Naive B cell (primary cell): ENCODE data around the gene AP3B1. TPM values are rescaled to one million over a fixed set of nuclear protein-coding genes. Genes with fewer than 3 reads are reported as not detected.
A peak's percentile ranks its signal among the peaks of the same experiment; 100 is the strongest.
"Not testable (repeated sequence)": the region's sequence is repeated elsewhere in the genome, so short reads cannot be mapped to it uniquely, and the experiment has no call there.

Experiments
- ATAC-seq, 2 donors: fragments of 150-1000 bp; cut with Tn5 transposase; 2 replicates each; pipeline ENCODE4 v1.10.0; 2021; ENCODE audit warnings: low read depth in 2 of 2, mild to moderate bottlenecking in 2 of 2, moderate library complexity in 2 of 2
- DNase-seq: peaks from one replicate; pipeline ENCODE4 v3.0.0; 2022
- H3K27ac Mint-ChIP-seq, 6 donors: one replicate each; pipeline ENCODE4 v1.8.0; 2020 to 2022; ENCODE audit warnings: mild to moderate bottlenecking in 6 of 6, mixed read lengths in 6 of 6, moderate library complexity in 5 of 6, inconsistent platforms in 2 of 6
- H3K27me3 Mint-ChIP-seq, 3 donors: one replicate each; pipeline ENCODE4 v1.8.0; 2021 to 2022; ENCODE audit warnings: mixed read lengths in 3 of 3, mild to moderate bottlenecking in 1 of 3
- H3K36me3 Mint-ChIP-seq, 2 donors: one replicate each; pipeline ENCODE4 v1.8.0; 2020 to 2022; ENCODE audit warnings: mixed read lengths in 2 of 2, inconsistent platforms in 1 of 2, mild to moderate bottlenecking in 1 of 2
- H3K4me1 Mint-ChIP-seq, 3 donors: one replicate each; pipeline ENCODE4 v1.8.0; 2020 to 2022; ENCODE audit warnings: mixed read lengths in 3 of 3, inconsistent platforms in 1 of 3, mild to moderate bottlenecking in 1 of 3, moderate library complexity in 1 of 3
- H3K4me3 Mint-ChIP-seq, 8 donors: one replicate each; pipeline ENCODE4 v1.8.0; 2020 to 2022; ENCODE audit warnings: mild to moderate bottlenecking in 8 of 8, mixed read lengths in 8 of 8, moderate library complexity in 8 of 8, inconsistent platforms in 2 of 8
- H3K9me3 Mint-ChIP-seq, 7 donors: one replicate each; pipeline ENCODE4 v1.8.0; 2020 to 2022; ENCODE audit warnings: mixed read lengths in 7 of 7, mild to moderate bottlenecking in 5 of 7, inconsistent platforms in 2 of 7, moderate library complexity in 1 of 7
- polyA plus RNA-seq, 6 donors: library from polyadenylated mRNA; unstranded; fragments of 300-500 nt; fragmentation: Illumina TruSeq; gene quantifications; one replicate each; pipeline ENCODE4 v1.2.3, GENCODE V29; 2021; ENCODE audit warnings: low read depth in 6 of 6

AP3B1 gene
- polyA plus RNA-seq, 6 donors from 2014 or later, result 57.1 to 152 (median 98.9) TPM

DNA sequence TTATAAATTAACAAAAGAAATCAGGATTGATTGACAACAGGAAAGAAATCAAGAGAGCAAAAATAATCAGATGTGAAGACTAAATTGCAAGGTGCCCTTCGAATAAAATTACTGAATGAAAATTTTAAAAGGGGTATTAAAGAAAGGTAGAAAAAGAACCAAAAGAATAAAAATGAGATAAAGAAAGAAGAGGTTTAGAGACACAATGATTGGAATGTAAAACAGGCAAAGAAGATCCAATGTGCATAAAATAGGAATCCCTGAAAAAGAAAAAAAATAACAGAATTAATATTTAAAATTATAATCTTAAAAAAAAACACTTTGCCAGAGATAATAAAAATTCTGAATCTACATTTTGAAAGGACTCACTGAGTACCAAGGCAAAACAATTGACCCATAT, 73.0 kb downstream of the AP3B1 start:
- no peak for ATAC-seq
- peaks cover 16 to 23% (median 16%) of the 10 kb centered on the region in 3 donors for H3K4me1 Mint-ChIP-seq
- H3K27me3 Mint-ChIP-seq, result no peaks in the 10 kb centered on the region
- peaks cover 12 to 21% of the 10 kb centered on the region in 2 donors for H3K36me3 Mint-ChIP-seq
- peaks cover 0 to 2% (median 0%) of the 10 kb centered on the region in 7 donors for H3K9me3 Mint-ChIP-seq
- H3K4me3 Mint-ChIP-seq, result no peak overlapping the region
- peak overlapping the region in 3 of 6 donors; percentile 1 to 87 (median 40) for H3K27ac Mint-ChIP-seq
- DNase-seq, result no peak

DNA sequence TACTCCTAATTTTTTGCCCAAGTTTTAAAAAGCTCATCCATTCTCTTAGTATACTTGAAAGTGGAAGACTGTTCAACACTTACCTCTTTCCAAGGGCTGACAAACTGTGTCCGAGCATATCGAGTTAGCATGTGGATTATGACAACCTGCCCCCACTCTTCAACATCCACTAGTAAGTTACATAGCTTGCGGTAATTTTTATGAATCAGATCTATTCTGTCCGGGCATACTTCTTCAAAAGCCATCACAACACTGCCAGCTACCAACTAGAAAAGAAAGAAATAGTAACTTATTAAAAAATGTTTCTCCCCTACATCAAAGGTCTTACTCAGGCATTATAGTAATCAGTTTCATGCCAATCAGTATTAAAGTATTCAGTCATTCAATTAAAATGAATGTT, 78.5 kb downstream of the AP3B1 start:
- H3K27ac Mint-ChIP-seq, result peak overlapping the region in 1 of 6 donors; percentile 49

DNA sequence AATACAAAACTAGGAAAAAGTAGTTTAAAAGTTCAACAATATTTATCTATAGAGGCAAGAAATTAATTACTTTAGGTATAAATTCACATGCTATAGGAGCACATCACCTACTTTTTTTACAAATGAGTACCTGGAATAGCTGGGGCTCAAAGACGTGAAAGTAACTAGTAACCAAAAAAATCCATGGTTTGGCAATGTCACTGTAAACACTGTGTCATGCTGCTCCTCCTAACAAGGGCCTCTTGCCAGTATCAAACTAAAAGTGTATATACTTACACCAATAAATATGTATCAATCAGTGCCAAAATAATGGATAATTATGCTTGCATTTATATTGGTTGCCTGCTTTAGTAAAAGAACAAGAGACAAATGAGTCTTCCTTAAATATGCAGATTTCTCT, 78.9 kb downstream of the AP3B1 start:
- ATAC-seq (no peak), DNase-seq (no peak)
- Mint-ChIP-seq H3K27ac (peak overlapping the region in 1 of 6 donors; percentile 49), H3K9me3 (peaks cover 0 to 2% (median 0%) of the 10 kb centered on the region in 7 donors), H3K4me3 (no peak overlapping the region), H3K27me3 (no peaks in the 10 kb centered on the region), H3K4me1 (peaks cover 0 to 4% (median 2%) of the 10 kb centered on the region in 3 donors), H3K36me3 (peaks cover 6 to 12% of the 10 kb centered on the region in 2 donors)

More for the DNA sequence above, 78.5 kb downstream of the AP3B1 start:
- Mint-ChIP-seq H3K27me3 (no peaks in the 10 kb centered on the region), H3K9me3 (peaks cover 0 to 2% (median 0%) of the 10 kb centered on the region in 7 donors), H3K36me3 (peaks cover 10 to 12% of the 10 kb centered on the region in 2 donors), H3K4me1 (peaks cover 1 to 4% (median 2%) of the 10 kb centered on the region in 3 donors), H3K4me3 (no peak overlapping the region)
- no peak for ATAC-seq
- no peak for DNase-seq

DNA sequence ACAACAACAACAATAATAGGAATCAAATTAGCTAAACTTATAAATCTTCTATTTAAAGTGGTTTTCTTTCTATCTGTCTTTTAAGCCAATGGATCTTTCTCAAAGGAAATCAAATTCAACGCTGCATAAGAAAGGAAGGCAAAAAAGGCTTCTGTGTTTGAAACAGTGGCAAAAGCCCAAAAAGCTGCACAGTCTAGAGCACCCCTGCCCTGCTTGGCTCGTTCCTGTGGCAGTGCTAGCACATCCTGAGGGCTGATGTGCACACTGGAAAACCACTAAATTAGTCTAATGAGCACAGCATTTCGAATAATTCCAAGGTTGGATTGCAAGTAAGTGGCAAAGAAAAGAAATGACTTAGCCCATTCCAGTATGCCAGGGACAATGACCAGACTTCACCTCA, 80.7 kb downstream of the AP3B1 start:
- Mint-ChIP-seq H3K36me3 (peaks cover 0 to 9% of the 10 kb centered on the region in 2 donors), H3K4me1 (no peaks in the 10 kb centered on the region)
- ATAC-seq, result no peak

DNA sequence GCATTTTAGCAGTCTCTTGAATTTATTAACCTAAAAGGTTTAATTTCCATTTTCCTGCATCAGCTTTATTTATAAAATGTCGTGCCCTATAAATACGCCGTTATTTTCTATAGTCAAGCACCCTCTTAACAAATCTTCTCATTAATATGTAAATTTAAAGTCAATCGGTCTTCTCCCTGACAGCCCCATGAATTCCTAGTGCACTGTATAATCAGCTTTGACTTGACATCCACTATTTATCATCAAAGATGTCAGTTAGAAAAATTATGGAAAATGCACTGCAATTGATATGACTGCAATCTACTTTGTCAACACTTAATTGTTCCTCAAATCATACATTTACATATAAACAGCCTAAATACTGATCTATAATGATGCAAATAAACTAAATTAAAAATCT, 83.4 kb downstream of the AP3B1 start:
- no peak overlapping the region for H3K4me3 Mint-ChIP-seq
- peaks cover 0 to 5% (median 0%) of the 10 kb centered on the region in 3 donors for H3K4me1 Mint-ChIP-seq

More for the DNA sequence above, 80.7 kb downstream of the AP3B1 start:
- Mint-ChIP-seq H3K27ac (no peak overlapping the region), H3K4me3 (no peak overlapping the region), H3K27me3 (no peaks in the 10 kb centered on the region), H3K9me3 (no peaks in the 10 kb centered on the region)
- DNase-seq, result no peak

DNA sequence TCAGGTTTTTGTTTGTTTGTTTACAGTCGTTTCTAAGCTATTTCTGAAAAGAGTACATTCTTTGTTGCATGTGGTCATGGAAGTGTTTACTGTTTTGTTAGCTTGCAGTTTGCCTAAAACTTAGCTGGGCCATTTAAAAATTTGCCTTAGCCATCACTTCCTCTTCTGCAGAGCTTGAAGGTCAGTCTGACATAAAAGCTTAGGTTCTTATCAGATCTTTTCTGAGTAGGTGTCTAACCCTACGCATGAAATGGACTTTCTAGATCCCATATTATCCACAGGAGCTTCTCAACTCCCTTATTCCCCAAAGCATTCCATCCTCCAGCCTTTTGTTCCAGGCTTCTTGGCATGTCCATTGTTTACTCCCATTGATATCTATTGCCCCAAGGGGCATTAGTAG, 90.3 kb downstream of the AP3B1 start:
- Mint-ChIP-seq H3K4me1 (peaks cover 0 to 5% (median 2%) of the 10 kb centered on the region in 3 donors), H3K27ac (peak overlapping the region in 1 of 6 donors; percentile 15), H3K27me3 (no peaks in the 10 kb centered on the region), H3K9me3 (peaks cover 0 to 10% (median 0%) of the 10 kb centered on the region in 7 donors), H3K4me3 (no peak overlapping the region), H3K36me3 (peaks cover 38 to 40% of the 10 kb centered on the region in 2 donors)
- ATAC-seq (no peak), DNase-seq (no peak)

More for the DNA sequence above, 83.4 kb downstream of the AP3B1 start:
- no peaks in the 10 kb centered on the region for H3K9me3 Mint-ChIP-seq
- ATAC-seq, result no peak
- H3K27me3 Mint-ChIP-seq, result no peaks in the 10 kb centered on the region
- no peak overlapping the region for H3K27ac Mint-ChIP-seq
- no peak for DNase-seq
- H3K36me3 Mint-ChIP-seq, result peaks cover 8 to 12% of the 10 kb centered on the region in 2 donors

DNA sequence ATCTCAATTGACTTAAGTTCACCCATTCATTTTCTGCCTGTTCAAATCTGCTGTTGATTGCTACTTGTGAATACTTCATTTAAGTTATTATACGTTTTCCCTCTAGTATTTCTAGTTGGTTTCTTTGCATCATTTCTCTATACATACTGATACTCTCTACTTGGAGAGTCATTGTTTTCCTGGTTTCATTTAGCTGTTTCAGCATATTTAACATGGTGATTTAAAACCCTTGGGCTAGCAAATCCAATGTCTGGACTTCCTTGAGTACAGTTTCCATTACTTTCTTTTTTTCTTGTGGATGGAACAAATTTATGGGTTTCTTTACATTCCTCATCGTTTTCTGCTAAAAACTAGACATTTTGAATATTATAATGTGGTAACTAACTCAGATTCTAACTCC, 90.7 kb downstream of the AP3B1 start:
- Mint-ChIP-seq H3K36me3 (peaks cover 38 to 40% of the 10 kb centered on the region in 2 donors), H3K27ac (peak overlapping the region in 1 of 6 donors; percentile 9), H3K9me3 (peaks cover 0 to 10% (median 0%) of the 10 kb centered on the region in 7 donors), H3K4me1 (peaks cover 0 to 5% (median 2%) of the 10 kb centered on the region in 3 donors), H3K4me3 (peak overlapping the region in 1 of 8 donors; percentile 4), H3K27me3 (no peaks in the 10 kb centered on the region)
- ATAC-seq, result no peak
- DNase-seq, result no peak

DNA sequence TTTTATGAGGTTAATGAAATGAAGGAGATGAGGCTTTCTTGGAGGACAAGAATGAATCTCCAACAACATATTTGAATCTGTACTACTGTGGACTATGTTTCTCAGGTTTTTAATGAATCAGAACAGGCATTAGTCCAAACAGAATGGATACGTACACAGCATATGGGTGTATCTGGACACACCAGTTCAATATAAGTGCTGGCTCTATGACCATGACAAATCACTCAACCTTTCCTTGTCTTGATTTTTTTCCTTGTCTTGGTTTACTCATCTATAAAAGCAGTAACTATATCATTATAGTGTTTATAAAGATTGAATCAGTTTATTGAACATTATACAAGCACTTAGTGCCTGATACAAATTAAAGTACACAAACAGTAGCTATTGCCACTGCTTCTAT, 104.1 kb downstream of the AP3B1 start:
- Mint-ChIP-seq H3K4me1 (peaks cover 1 to 9% (median 5%) of the 10 kb centered on the region in 3 donors), H3K27ac (no peak overlapping the region), H3K36me3 (peaks cover 15 to 19% of the 10 kb centered on the region in 2 donors), H3K27me3 (no peaks in the 10 kb centered on the region), H3K9me3 (peaks cover 0 to 16% (median 11%) of the 10 kb centered on the region in 7 donors), H3K4me3 (no peak overlapping the region)
- DNase-seq (no peak), ATAC-seq (no peak)

DNA sequence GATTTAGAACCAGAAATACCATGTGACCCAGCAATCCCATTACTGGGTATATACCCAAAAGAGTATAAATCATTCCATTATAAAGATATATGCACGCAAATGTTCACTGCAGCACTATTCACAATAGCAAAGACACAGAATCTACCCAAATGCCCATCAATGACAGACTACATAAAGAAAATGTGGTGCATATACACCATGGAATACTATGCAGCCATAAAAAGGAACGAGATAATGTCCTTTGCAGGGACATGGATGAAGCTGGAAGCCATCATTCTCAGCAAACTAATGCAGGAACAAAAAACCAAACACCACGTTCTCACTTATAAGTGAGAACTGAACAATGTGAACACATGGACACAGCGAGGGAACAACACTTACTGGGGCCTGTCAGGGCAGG, 105.8 kb downstream of the AP3B1 start:
- peaks cover 11 to 14% of the 10 kb centered on the region in 2 donors for H3K36me3 Mint-ChIP-seq
- not testable (repeated sequence) for ATAC-seq, DNase-seq, H3K27me3 Mint-ChIP-seq, H3K4me3 Mint-ChIP-seq, H3K27ac Mint-ChIP-seq
- H3K9me3 Mint-ChIP-seq, result peaks cover 0 to 14% (median 11%) of the 10 kb centered on the region in 7 donors
- peaks cover 5 to 13% (median 9%) of the 10 kb centered on the region in 3 donors for H3K4me1 Mint-ChIP-seq

DNA sequence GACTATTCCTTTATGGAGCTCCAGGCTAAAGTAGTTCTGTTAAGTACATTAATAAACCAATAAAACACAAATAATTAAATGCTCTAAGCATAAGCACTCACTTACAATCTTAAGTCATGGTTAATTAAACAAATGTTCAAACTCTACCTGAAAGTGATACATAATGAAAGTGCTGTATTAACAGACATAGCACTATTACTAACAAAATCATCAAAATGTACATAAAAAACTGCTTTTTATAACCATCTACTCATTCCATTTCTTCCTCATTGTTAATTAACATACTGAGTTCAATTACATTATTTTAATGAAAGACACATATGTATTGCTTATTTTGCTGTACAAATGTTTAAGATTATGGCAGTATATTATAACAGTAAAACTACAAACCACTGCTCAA, 107.3 kb downstream of the AP3B1 start:
- H3K27me3 Mint-ChIP-seq, result no peaks in the 10 kb centered on the region
- peaks cover 8 to 14% (median 13%) of the 10 kb centered on the region in 3 donors for H3K4me1 Mint-ChIP-seq
- H3K27ac Mint-ChIP-seq, result no peak overlapping the region
- H3K9me3 Mint-ChIP-seq, result peaks cover 0 to 14% (median 11%) of the 10 kb centered on the region in 7 donors
- H3K36me3 Mint-ChIP-seq, result peaks cover 14 to 15% of the 10 kb centered on the region in 2 donors
- no peak overlapping the region for H3K4me3 Mint-ChIP-seq
- ATAC-seq, result no peak
- no peak for DNase-seq

DNA sequence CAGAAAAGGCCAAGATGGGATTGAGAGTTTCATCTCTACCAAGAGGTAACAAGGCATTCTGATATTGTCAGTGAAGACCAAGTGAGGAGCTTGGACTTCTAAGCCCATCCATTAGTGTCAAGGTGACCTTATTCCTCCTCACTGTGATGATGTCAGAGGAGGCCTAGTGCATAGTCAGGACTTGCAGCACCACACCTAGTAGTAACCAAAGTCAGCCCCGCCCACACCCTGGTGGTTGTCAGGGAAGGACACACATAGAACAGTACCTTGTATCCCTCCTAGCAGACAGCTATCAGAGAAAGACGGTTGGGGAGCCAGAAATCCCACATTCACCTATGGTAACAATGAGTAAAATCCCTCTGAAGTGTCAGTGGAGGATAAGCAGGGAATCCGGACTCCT, 111.7 kb downstream of the AP3B1 start:
- no peaks in the 10 kb centered on the region for H3K27me3 Mint-ChIP-seq
- H3K27ac Mint-ChIP-seq, result peak overlapping the region in 1 of 6 donors; percentile 82
- no peak overlapping the region for H3K4me3 Mint-ChIP-seq
- peaks cover 0 to 4% (median 0%) of the 10 kb centered on the region in 7 donors for H3K9me3 Mint-ChIP-seq
- peaks cover 2 to 13% of the 10 kb centered on the region in 2 donors for H3K36me3 Mint-ChIP-seq
- H3K4me1 Mint-ChIP-seq, result peaks cover 6 to 14% (median 7%) of the 10 kb centered on the region in 3 donors
- DNase-seq (no peak), ATAC-seq (no peak)

DNA sequence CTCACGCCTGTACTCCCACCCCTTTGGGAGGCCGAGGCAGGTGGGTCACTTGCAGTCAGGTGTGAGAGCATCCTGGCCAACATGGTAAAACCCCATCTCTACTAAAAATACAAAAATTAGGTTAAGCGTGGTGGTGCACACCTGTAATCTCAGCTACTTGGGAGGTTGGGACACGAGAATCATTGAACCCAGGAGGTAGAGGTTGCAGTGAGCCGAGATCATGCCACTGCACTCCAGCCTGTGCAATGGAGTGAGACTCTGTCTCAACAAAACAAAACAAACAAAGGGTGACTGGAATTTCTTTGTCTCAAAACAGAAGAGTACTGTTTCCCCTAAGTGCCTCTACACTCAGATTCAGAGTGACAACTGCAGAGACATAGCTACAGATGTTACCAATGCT, 116.1 kb downstream of the AP3B1 start:
- no peak overlapping the region for H3K4me3 Mint-ChIP-seq

DNA sequence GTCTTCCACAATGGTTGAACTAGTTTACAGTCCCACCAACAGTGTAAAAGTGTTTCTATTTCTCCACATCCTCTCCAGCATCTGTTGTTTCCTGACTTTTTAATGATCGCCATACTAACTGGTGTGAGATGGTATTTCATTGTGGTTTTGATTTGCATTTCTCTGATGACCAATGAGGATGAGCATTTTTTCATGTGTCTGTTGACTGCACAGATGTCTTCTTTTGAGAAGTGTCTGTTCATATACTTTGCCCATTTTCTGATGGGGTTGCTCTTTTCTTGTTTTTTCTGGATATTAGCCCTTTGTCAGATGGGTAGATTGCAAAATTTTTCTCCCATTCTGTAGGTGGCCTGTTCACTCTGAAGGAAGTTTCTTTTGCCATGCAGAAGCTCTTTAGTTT, 124.2 kb downstream of the AP3B1 start:
- ATAC-seq, H3K27me3 Mint-ChIP-seq, H3K4me1 Mint-ChIP-seq, DNase-seq, H3K4me3 Mint-ChIP-seq: not testable (repeated sequence)
- Mint-ChIP-seq H3K36me3 (peaks cover 27 to 40% of the 10 kb centered on the region in 2 donors), H3K27ac (peak overlapping the region in 2 of 6 donors; percentile 33 to 53), H3K9me3 (peaks cover 0 to 19% (median 8%) of the 10 kb centered on the region in 7 donors)

More for the DNA sequence above, 116.1 kb downstream of the AP3B1 start:
- H3K27ac Mint-ChIP-seq, result no peak overlapping the region
- ATAC-seq (no peak), DNase-seq (no peak)
- peaks cover 3 to 6% (median 5%) of the 10 kb centered on the region in 3 donors for H3K4me1 Mint-ChIP-seq
- H3K27me3 Mint-ChIP-seq, result no peaks in the 10 kb centered on the region
- peaks cover 0 to 4% (median 0%) of the 10 kb centered on the region in 7 donors for H3K9me3 Mint-ChIP-seq
- H3K36me3 Mint-ChIP-seq, result peaks cover 11 to 34% of the 10 kb centered on the region in 2 donors

DNA sequence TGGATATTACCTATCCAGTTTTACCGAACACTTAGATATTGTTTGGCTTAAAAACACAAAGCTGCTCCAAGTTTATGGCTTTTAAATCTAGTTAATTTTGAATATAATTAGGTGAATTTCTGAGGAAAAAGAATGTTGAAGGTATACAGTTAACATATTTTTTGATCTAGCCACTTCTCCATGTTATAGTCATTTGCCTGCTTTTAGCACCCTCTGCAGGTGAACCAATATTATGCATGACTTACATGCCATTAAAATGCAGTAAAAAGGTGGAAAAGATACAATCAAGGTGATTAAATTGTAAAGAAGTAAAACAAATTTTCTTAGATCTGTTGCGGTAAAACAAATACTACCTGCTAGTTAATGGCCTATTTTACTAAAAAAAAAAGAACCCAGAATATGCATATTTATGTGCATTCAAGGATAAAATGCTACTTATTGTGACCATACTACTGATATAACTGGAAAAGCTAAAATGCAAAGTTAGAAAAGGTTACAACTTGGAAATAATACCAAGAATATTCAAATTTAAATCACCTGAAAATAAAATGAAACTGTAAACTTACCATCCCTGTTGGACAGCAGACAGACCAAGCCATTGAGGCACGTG, 132.1 kb downstream of the AP3B1 start:
- H3K4me1 Mint-ChIP-seq, result no peaks in the 10 kb centered on the region
- no peak overlapping the region for H3K27ac Mint-ChIP-seq
- H3K36me3 Mint-ChIP-seq, result peaks cover 7 to 10% of the 10 kb centered on the region in 2 donors
- H3K27me3 Mint-ChIP-seq, result no peaks in the 10 kb centered on the region
- ATAC-seq, result peak in 1 of 2 donors; percentile 41
- peak; percentile 59 for DNase-seq
- H3K9me3 Mint-ChIP-seq, result peaks cover 0 to 2% (median 0%) of the 10 kb centered on the region in 7 donors
- H3K4me3 Mint-ChIP-seq, result no peak overlapping the region
